GM12872 (cell line): ENCODE measurements around the gene SYNDIG1.

Experiments used
- TF ChIP-seq, protein P1 (sequence below): IDR thresholded peaks from 3 replicates; pipeline ENCODE4 v1.5.1; 2011; ENCODE audit warnings: low read depth, mild to moderate bottlenecking, low read length, moderate library complexity; ENCODE audit not compliant: insufficient read depth

The SYNDIG1 gene

DNA sequence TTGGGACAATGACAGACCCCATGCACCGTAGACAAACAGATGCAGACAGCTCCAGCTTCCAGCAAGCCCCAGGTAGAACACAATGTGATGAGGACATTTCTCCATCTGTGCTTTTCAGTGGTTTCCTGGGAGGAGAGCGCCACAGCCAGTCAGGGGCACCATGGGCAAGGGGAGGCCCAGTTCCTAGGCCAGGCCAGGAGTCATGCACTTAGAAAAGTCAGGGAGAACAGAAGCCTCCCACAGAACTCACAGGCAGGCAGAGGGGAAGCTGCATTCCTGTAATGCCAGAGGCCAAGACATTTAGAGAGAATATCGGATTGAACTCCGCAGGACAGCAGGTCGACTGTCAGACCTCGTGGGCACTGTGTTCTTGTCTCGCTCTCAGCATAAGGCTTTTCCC, 9.2 kb downstream of the SYNDIG1 start:
- TF ChIP-seq, protein P1, sequence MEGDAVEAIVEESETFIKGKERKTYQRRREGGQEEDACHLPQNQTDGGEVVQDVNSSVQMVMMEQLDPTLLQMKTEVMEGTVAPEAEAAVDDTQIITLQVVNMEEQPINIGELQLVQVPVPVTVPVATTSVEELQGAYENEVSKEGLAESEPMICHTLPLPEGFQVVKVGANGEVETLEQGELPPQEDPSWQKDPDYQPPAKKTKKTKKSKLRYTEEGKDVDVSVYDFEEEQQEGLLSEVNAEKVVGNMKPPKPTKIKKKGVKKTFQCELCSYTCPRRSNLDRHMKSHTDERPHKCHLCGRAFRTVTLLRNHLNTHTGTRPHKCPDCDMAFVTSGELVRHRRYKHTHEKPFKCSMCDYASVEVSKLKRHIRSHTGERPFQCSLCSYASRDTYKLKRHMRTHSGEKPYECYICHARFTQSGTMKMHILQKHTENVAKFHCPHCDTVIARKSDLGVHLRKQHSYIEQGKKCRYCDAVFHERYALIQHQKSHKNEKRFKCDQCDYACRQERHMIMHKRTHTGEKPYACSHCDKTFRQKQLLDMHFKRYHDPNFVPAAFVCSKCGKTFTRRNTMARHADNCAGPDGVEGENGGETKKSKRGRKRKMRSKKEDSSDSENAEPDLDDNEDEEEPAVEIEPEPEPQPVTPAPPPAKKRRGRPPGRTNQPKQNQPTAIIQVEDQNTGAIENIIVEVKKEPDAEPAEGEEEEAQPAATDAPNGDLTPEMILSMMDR, result no peak

DNA sequence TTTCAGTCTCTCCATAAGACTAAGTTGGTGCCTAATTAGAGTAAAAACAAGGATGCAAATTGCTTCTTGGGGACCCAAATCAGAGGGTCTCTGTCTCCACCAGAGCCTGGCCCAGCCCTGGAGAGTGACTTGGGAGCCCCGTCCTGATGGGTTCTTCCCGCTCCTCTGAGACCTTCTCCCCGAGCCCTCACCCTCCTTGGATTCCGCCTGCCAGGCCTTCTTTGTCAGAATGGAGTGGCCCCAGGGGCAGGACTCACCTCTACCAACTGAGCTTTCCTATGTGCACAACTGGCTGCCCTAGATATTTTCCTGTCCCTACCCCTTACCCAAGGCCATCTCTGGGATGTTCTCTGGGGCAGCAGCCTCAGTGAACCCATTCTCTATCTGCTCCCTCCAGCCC, 9.7 kb downstream of the SYNDIG1 start:
- TF ChIP-seq, protein P1, result no peak

DNA sequence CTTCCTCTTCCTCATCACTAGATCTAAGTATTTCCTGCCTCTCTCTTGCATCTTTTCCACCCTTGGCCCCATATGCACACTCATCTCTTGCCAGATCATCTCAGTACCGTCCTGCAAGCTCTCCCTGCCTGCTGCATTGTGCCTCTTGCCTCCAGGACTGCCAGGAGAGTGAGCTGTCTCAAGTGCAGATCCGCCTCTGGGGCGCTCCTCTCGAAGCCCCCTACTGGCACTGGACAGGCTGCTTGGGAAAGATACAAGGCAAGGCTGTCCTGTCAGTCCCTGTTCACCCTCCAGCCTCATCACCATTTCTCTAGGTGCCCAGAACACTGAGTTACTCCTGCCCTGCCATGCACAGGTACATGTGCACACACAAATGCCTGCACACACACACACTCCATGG, 10.2 kb downstream of the SYNDIG1 start:
- TF ChIP-seq, protein P1, result no peak

DNA sequence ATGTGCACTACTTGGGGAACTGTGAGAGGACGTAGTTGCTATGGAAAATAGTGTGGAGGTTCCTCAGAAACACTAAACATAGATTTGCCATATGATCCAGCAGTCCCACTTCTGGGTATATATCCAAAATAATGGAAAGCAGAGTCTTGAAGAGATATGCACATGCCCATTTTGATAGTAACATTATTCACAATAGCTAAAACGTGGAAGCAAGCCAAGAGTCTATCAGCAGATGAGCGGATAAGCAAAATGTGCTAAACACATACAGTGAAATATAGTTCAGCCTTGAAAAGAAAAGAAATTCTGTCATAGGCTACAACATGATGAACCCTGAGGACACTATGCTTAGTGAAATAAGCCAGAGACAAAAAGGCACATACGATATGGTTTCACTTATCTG, 11.1 kb downstream of the SYNDIG1 start:
- TF ChIP-seq, protein P1, result no peak

DNA sequence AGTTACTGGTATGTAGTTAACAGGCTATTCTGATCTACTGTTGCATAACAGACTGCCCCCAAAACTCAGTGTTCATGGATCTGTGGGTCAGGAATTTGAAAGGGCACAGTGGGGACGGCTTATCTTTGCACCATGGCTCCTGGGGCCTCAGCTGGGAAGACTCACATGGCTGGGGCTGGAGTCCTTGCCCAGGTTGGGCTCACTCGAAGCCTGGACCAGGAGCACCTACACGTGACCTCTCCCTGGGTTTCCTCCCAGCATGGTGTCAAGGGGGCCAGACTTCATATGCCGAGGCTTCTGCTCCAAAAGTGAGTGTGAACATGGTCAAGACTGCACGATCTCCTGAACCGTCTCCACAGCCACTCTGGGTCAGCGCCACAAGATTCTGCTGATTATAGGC, 11.7 kb downstream of the SYNDIG1 start:
- TF ChIP-seq, protein P1, result no peak

DNA sequence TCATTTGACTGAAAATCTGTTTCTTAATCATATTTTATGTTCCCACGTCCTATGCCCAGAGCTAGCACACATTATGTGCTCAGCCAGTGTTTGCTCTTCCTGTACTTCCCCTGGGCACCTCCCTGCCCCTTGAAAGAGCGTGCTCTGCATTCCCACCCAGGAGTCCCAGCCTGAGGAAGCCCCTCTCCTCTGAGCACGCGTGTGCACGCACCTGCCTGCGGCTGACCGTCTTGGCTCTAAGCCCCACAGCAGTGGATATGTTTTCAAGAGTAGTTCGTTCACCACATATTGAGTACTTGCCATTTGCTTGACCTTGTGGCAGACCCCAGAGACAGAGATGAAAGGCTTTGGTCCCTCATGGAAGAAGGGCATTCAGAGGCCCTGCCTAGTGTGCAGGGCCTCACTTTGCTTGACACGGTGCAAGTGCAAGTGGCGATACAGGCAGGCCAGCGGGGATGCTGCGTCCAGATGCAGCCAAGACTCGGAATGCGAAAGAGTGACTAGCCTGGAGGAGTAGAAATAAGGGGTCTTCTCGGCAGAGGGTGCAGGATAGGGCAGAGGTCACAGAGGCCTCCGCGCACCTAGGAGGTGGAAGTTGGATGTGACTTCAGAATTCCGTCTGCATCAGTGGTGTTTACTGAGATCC, 14.1 kb downstream of the SYNDIG1 start:
- TF ChIP-seq, protein P1, result no peak

DNA sequence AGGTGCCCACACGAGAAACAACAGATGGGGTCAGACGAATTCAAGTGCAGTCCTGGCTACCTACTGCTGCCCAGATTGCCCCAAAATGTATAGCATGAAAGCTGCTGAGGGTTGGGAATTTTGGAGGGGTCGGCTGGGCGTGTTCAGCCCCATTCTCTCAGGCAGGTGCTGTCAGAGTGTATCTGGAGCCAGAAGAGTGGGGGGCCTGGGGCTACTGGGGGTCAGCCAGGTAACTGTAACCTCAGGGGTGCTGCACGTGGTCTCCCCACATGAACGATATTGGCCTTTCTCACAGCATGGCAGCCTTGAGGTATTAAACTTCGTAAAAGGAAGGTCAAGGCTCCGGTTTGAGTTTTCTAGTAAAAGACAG, 14.6 kb downstream of the SYNDIG1 start:
- TF ChIP-seq, protein P1, result no peak
